Urinary bladder (tissue), 4 donors: ENCODE data around the gene BPHL. TPM values are rescaled to one million over a fixed set of nuclear protein-coding genes. Genes with fewer than 3 reads are reported as not detected.
A peak's percentile ranks its signal among the peaks of the same experiment; 100 is the strongest.
"Not testable (repeated sequence)": the region's sequence is repeated elsewhere in the genome, so short reads cannot be mapped to it uniquely, and the experiment has no call there.

Source experiments
- DNase-seq: peaks from one replicate; pipeline ENCODE4 v3.0.0-alpha.2; 2015; ENCODE audit errors: extremely low spot score
- H3K27ac ChIP-seq: one replicate; pipeline ENCODE4 v1.5.1; 2013; ENCODE audit warnings: low read depth, mild to moderate bottlenecking, moderate library complexity
- H3K36me3 ChIP-seq: one replicate; pipeline ENCODE4 v1.6.1; 2013; ENCODE audit warnings: mild to moderate bottlenecking, moderate library complexity; ENCODE audit not compliant: insufficient read depth
- H3K4me1 ChIP-seq: one replicate; pipeline ENCODE4 v1.6.1; 2013; ENCODE audit warnings: mild to moderate bottlenecking, moderate library complexity; ENCODE audit not compliant: insufficient read depth
- H3K4me3 ChIP-seq: one replicate; pipeline ENCODE4 v1.5.1; 2013; ENCODE audit warnings: low read depth, low read length
- WGBS: extraction: QIAGEN DNeasy Blood & Tissue Kit; methylation state at CpG from one replicate; pipeline ENCODE4 v1.1.7; 2013; 5-methylcytosine and 5-hydroxymethylcytosine counted together
- polyA plus RNA-seq: library from polyadenylated mRNA; stranded (reverse); fragments of 200-250 nt; gene quantifications from one replicate; pipeline ENCODE4 v1.2.3, GENCODE V29; 2013
- total RNA-seq: library from RNA; depleted of rRNA; stranded (reverse); fragments of >200 nt; gene quantifications from one replicate; pipeline ENCODE4 v1.2.3, GENCODE V29; 2014
- donor health status: healthy with polysubstance abuse.
- donor health status: healthy.

BPHL gene
- total and polyA plus RNA-seq, 2 donors: 13.3 to 23.7 TPM

- Histone ChIP-seq H3K4me3 (no peak overlapping the region), H3K27ac (no peak overlapping the region), H3K4me1 (no peaks in the 10 kb centered on the region), H3K36me3 (no peaks in the 10 kb centered on the region)
- no peak for DNase-seq
- WGBS: 90% methylated on average over 3 of the region's 3 CpGs
Observed at GRCh38 chr6:3152689-3153088, 34.2 kb downstream of the BPHL start.

GRCh38 chr6:3155416-3155815, 36.9 kb downstream of the BPHL start:
- WGBS: 81% methylated on average over 6 of the region's 6 CpGs
- H3K4me1 ChIP-seq, H3K4me3 ChIP-seq, H3K36me3 ChIP-seq, H3K27ac ChIP-seq, DNase-seq: not testable (repeated sequence)

GRCh38 chr6:3156184-3157130, 37.9 kb downstream of the BPHL start:
- not testable (repeated sequence) for H3K4me1 ChIP-seq, H3K27ac ChIP-seq, DNase-seq, H3K36me3 ChIP-seq
- peak overlapping the region; percentile 92 for H3K4me3 ChIP-seq
- WGBS: 4% methylated on average over 28 of the region's 32 CpGs

- no peak for DNase-seq
- H3K4me1 ChIP-seq: no peaks in the 10 kb centered on the region
- H3K36me3 ChIP-seq: no peaks in the 10 kb centered on the region
- H3K4me3 ChIP-seq: peak within 1 kb of the TSS; percentile 92
- peak within 1 kb of the TSS; percentile 83 for H3K27ac ChIP-seq
- WGBS: under 1% methylated on average over 94 of the region's 95 CpGs
Observed at GRCh38 chr6:3157131-3157933, 38.8 kb downstream of the BPHL start, which contains the start of gene TUBB2A. Gene TUBB2A, minus strand, starts transcription at chr6:3157544. Its CDS starts 81 bp downstream, at chr6:3157463.

GRCh38 chr6:3159805-3160781, 41.6 kb downstream of the BPHL start:
- 73% methylated on average over 31 of the region's 31 CpGs for WGBS
- no peaks in the 10 kb centered on the region for H3K4me1 ChIP-seq
- DNase-seq: no peak
- H3K27ac ChIP-seq: peak overlapping the region; percentile 53
- no peak overlapping the region for H3K4me3 ChIP-seq
- no peaks in the 10 kb centered on the region for H3K36me3 ChIP-seq

GRCh38 chr6:3162067-3162497, 43.6 kb downstream of the BPHL start:
- H3K27ac ChIP-seq: no peak overlapping the region
- 56% methylated on average over 7 of the region's 7 CpGs for WGBS
- DNase-seq: no peak
- H3K36me3 ChIP-seq: no peaks in the 10 kb centered on the region
- peak overlapping the region; percentile 59 for H3K4me3 ChIP-seq
- no peaks in the 10 kb centered on the region for H3K4me1 ChIP-seq

- no peak for DNase-seq
- WGBS: under 1% methylated on average over 74 of the region's 74 CpGs
- Histone ChIP-seq H3K36me3 (no peaks in the 10 kb centered on the region), H3K4me1 (no peaks in the 10 kb centered on the region), H3K4me3 (peak overlapping the region; percentile 59), H3K27ac (peak overlapping the region; percentile 86)
Observed at GRCh38 chr6:3162565-3163247, 44.2 kb downstream of the BPHL start.

GRCh38 chr6:3163248-3163594, 44.7 kb downstream of the BPHL start:
- H3K4me3 ChIP-seq: peak overlapping the region; percentile 59
- WGBS: 25% methylated on average over 13 of the region's 13 CpGs
- H3K36me3 ChIP-seq: no peaks in the 10 kb centered on the region
- no peaks in the 10 kb centered on the region for H3K4me1 ChIP-seq
- no peak overlapping the region for H3K27ac ChIP-seq
- no peak for DNase-seq

- no peak for DNase-seq
- WGBS: 93% methylated on average over 6 of the region's 6 CpGs
- Histone ChIP-seq H3K4me3 (no peak overlapping the region), H3K27ac (no peak overlapping the region), H3K4me1 (no peaks in the 10 kb centered on the region), H3K36me3 (no peaks in the 10 kb centered on the region)
Observed at GRCh38 chr6:3164388-3164787, 45.9 kb downstream of the BPHL start.

- Histone ChIP-seq H3K4me1 (no peaks in the 10 kb centered on the region), H3K27ac (no peak overlapping the region), H3K36me3 (no peaks in the 10 kb centered on the region), H3K4me3 (no peak overlapping the region)
- 62% methylated on average over 7 of the region's 7 CpGs for WGBS
- no peak for DNase-seq
Observed at GRCh38 chr6:3165631-3166534, 47.4 kb downstream of the BPHL start.

GRCh38 chr6:3166535-3167225, 48.2 kb downstream of the BPHL start:
- not testable (repeated sequence) for H3K36me3 ChIP-seq, H3K4me3 ChIP-seq
- 85% methylated on average over 10 of the region's 10 CpGs for WGBS

More at GRCh38 chr6:3166535-3167225, 48.2 kb downstream of the BPHL start:
- DNase-seq, H3K4me1 ChIP-seq, H3K27ac ChIP-seq: not testable (repeated sequence)
